Nucleus accumbens (tissue), 56 donors: ENCODE results near the gene CHRM3.
A peak's percentile ranks its signal among the peaks of the same experiment; 100 is the strongest.

ENCODE experiments used
- DNase-seq, 56 donors: peaks; one replicate each; lab custom pipeline; 2025; lab: John Stamatoyannopoulos, UW

Gene CHRM3

GRCh38 chr1:239394107-239394506 lies 7.7 kb downstream of the CHRM3 start:
- DNase-seq: no peak

GRCh38 chr1:239413916-239414315 lies 27.5 kb downstream of the CHRM3 start:
- no peak for DNase-seq

GRCh38 chr1:239417221-239417620 lies 30.9 kb downstream of the CHRM3 start:
- no peak for DNase-seq

GRCh38 chr1:239417986-239418640 lies 31.7 kb downstream of the CHRM3 start:
- DNase-seq: no peak

- no peak for DNase-seq
Observed at GRCh38 chr1:239418681-239419080, 32.3 kb downstream of the CHRM3 start.

- no peak for DNase-seq
Observed at GRCh38 chr1:239421811-239422210, 35.4 kb downstream of the CHRM3 start.

GRCh38 chr1:239422818-239423217 lies 36.5 kb downstream of the CHRM3 start:
- DNase-seq: no peak

GRCh38 chr1:239426821-239427475 lies 40.6 kb downstream of the CHRM3 start:
- DNase-seq: peak in 1 of 56 donors; percentile 12

- DNase-seq: no peak
Observed at GRCh38 chr1:239427712-239428111, 41.3 kb downstream of the CHRM3 start.

GRCh38 chr1:239428120-239428710 lies 41.8 kb downstream of the CHRM3 start:
- DNase-seq: no peak

- DNase-seq: no peak
Observed at GRCh38 chr1:239429163-239429562, 42.8 kb downstream of the CHRM3 start.

GRCh38 chr1:239432255-239432654 lies 45.9 kb downstream of the CHRM3 start:
- no peak for DNase-seq

- DNase-seq: no peak
Observed at GRCh38 chr1:239434181-239434580, 47.8 kb downstream of the CHRM3 start.
